PFSK-1 (cell line): ENCODE data around the gene ATAD2B.

Experiments used
- FOXP2 ChIP-seq: optimal IDR thresholded peaks from 2 replicates; pipeline ENCODE3; 2011; ENCODE audit warnings: borderline replicate concordance, control low read depth, inconsistent platforms; ENCODE audit not compliant: insufficient read depth; ENCODE audit errors: extremely low read length, extremely low read depth
- POLR2AphosphoS5 ChIP-seq: IDR thresholded peaks from 2 replicates; pipeline ENCODE4 v1.6.1; 2012; ENCODE audit warnings: low read depth, mild to moderate bottlenecking, control low read depth, low read length, moderate library complexity
- REST ChIP-seq, 2 experiments: IDR thresholded peaks; 2 replicates each; pipeline versions ENCODE4 v1.6.1 to v1.8.0; 2011 to 2012; ENCODE audit warnings: low read depth in 2 of 2, low read length in 2 of 2, control low read depth in 1 of 2, inconsistent platforms in 1 of 2, mild to moderate bottlenecking in 1 of 2, moderate library complexity in 1 of 2; ENCODE audit not compliant: insufficient read depth in 1 of 2
- SIN3A ChIP-seq: IDR thresholded peaks from 2 replicates; pipeline ENCODE4 v1.6.1; 2012; ENCODE audit warnings: mild to moderate bottlenecking, low read length, moderate library complexity, borderline replicate concordance; ENCODE audit not compliant: insufficient read depth
- TAF1 ChIP-seq: IDR thresholded peaks from 2 replicates; pipeline ENCODE4 v1.6.1; 2012; ENCODE audit warnings: low read length, control low read depth, borderline replicate concordance; ENCODE audit not compliant: insufficient read depth

GRCh38 chr2:23703037-23703582 is 223.8 kb downstream of the ATAD2B start:
- TF ChIP-seq POLR2AphosphoS5 (no peak), REST (IDR thresholded peaks at IDR 0.05; ENCODE audit: insufficient read depth in 1 of 2, low read depth in 2 of 2, low read length in 2 of 2) (no peak), SIN3A (no peak), TAF1 (no peak), FOXP2 (no peak)
